ENCODE results near the gene OIP5.

Gene OIP5

GRCh38 chr15:41332194-41333025 lies at the start of gene OIP5, which contains the start of gene NUSAP1:
Gene OIP5 (minus strand): TSS chr15:41332591. CDS start chr15:41332561, 30 bp downstream.
Gene NUSAP1 (plus strand): TSS chr15:41332881. CDS start chr15:41332958, 77 bp downstream.
- TF ChIP-seq, protein P1, sequence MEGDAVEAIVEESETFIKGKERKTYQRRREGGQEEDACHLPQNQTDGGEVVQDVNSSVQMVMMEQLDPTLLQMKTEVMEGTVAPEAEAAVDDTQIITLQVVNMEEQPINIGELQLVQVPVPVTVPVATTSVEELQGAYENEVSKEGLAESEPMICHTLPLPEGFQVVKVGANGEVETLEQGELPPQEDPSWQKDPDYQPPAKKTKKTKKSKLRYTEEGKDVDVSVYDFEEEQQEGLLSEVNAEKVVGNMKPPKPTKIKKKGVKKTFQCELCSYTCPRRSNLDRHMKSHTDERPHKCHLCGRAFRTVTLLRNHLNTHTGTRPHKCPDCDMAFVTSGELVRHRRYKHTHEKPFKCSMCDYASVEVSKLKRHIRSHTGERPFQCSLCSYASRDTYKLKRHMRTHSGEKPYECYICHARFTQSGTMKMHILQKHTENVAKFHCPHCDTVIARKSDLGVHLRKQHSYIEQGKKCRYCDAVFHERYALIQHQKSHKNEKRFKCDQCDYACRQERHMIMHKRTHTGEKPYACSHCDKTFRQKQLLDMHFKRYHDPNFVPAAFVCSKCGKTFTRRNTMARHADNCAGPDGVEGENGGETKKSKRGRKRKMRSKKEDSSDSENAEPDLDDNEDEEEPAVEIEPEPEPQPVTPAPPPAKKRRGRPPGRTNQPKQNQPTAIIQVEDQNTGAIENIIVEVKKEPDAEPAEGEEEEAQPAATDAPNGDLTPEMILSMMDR (IDR thresholded peaks at IDR 0.05; ENCODE audit: low read depth, low read length): no peak; the same call in none of the 2 replicates
- DNase-seq (ENCODE audit: extremely low read depth, low read depth): peak; percentile 99

GRCh38 chr15:41377978-41378377 lies 45.6 kb upstream of the OIP5 start:
- DNase-seq (ENCODE audit: extremely low read depth, low read depth): no peak
- TF ChIP-seq, protein P1 (IDR thresholded peaks at IDR 0.05; ENCODE audit: low read depth, low read length): no peak

- DNase-seq (ENCODE audit: extremely low read depth, low read depth): no peak
- TF ChIP-seq, protein P1 (IDR thresholded peaks at IDR 0.05; ENCODE audit: low read depth, low read length): no peak
Measured at GRCh38 chr15:41367418-41367817, 35.0 kb upstream of the OIP5 start.

GRCh38 chr15:41354371-41354770 lies 22.0 kb upstream of the OIP5 start:
- DNase-seq (ENCODE audit: extremely low read depth, low read depth): no peak

GRCh38 chr15:41350057-41350717 lies 17.8 kb upstream of the OIP5 start:
- DNase-seq (ENCODE audit: extremely low read depth, low read depth): no peak
- TF ChIP-seq, protein P1 (IDR thresholded peaks at IDR 0.05; ENCODE audit: low read depth, low read length): no peak

More at GRCh38 chr15:41354371-41354770, 22.0 kb upstream of the OIP5 start:
- TF ChIP-seq, protein P1 (IDR thresholded peaks at IDR 0.05; ENCODE audit: low read depth, low read length): no peak

GRCh38 chr15:41347236-41347635 lies 14.8 kb upstream of the OIP5 start:
- DNase-seq (ENCODE audit: extremely low read depth, low read depth): no peak

More at GRCh38 chr15:41347236-41347635, 14.8 kb upstream of the OIP5 start:
- TF ChIP-seq, protein P1 (IDR thresholded peaks at IDR 0.05; ENCODE audit: low read depth, low read length): no peak
